Keratinocyte (primary cell): ENCODE data around the gene TBC1D12. TPM values are rescaled to one million over a fixed set of nuclear protein-coding genes. Genes with fewer than 3 reads are reported as not detected.

Source experiments
- DNase-seq: peaks from one replicate; pipeline ENCODE4 v3.0.0-alpha.2; 2011; ENCODE audit warnings: low read depth, missing footprints, low spot score
- FAIRE-seq: peaks from 2 replicates; lab custom pipeline; 2011; peaks lifted over from hg19 to GRCh38; lab: Jason Lieb, UNC
- H2AFZ ChIP-seq: 2 replicates; pipeline ENCODE4 v1.6.0; 2012; ENCODE audit warnings: low read length, control low read depth, inconsistent platforms; ENCODE audit not compliant: control insufficient read depth
- H3K27ac ChIP-seq: 2 replicates; pipeline ENCODE4 v1.5.1; 2011; ENCODE audit warnings: low read length; ENCODE audit not compliant: control insufficient read depth, insufficient read depth
- H3K27me3 ChIP-seq: 3 replicates; pipeline ENCODE4 v1.6.0; 2011; ENCODE audit warnings: low read length; ENCODE audit not compliant: control insufficient read depth, insufficient read depth; ENCODE audit errors: extremely low read depth
- H3K36me3 ChIP-seq, 2 experiments: 2 replicates in 1 of 2; 3 replicates in 1 of 2; pipeline ENCODE4 v1.5.1; 2011; ENCODE audit warnings: low read length in 2 of 2, mild to moderate bottlenecking in 1 of 2; ENCODE audit not compliant: control insufficient read depth in 2 of 2, insufficient read depth in 2 of 2; ENCODE audit errors: extremely low read depth in 1 of 2
- H3K4me1 ChIP-seq: 3 replicates; pipeline ENCODE4 v1.5.1; 2011; ENCODE audit warnings: low read length; ENCODE audit not compliant: control insufficient read depth, insufficient read depth; ENCODE audit errors: extremely low read depth
- H3K4me2 ChIP-seq: 3 replicates; pipeline ENCODE4 v1.6.0; 2011; ENCODE audit warnings: low read depth, low read length; ENCODE audit not compliant: control insufficient read depth, insufficient read depth; ENCODE audit errors: extremely low read depth
- H3K4me3 ChIP-seq, 3 experiments: fragments of 200-600 bp in 1 of 3; sonication (generic) in 1 of 3; 2 replicates in 2 of 3; 3 replicates in 1 of 3; pipeline ENCODE4 v1.5.1; 2011 to 2016; ENCODE audit warnings: low read length in 3 of 3, mild to moderate bottlenecking in 3 of 3, control low read depth in 2 of 3, inconsistent platforms in 1 of 3, low read depth in 1 of 3, mixed read lengths in 1 of 3, mixed run types in 1 of 3, moderate library complexity in 1 of 3; ENCODE audit not compliant: control insufficient read depth in 2 of 3, insufficient read depth in 2 of 3; ENCODE audit errors: extremely low read depth in 1 of 3
- H3K79me2 ChIP-seq: 2 replicates; pipeline ENCODE4 v1.6.0; 2012; ENCODE audit warnings: low read length; ENCODE audit not compliant: control insufficient read depth, insufficient read depth
- H3K9ac ChIP-seq: 3 replicates; pipeline ENCODE4 v1.6.0; 2011; ENCODE audit warnings: low read length; ENCODE audit not compliant: control insufficient read depth, insufficient read depth; ENCODE audit errors: extremely low read depth
- H3K9me1 ChIP-seq: 3 replicates; pipeline ENCODE4 v1.6.0; 2011; ENCODE audit warnings: low read length; ENCODE audit not compliant: control insufficient read depth, insufficient read depth; ENCODE audit errors: extremely low read depth
- H3K9me3 ChIP-seq: 2 replicates; pipeline ENCODE4 v1.5.1; 2012; ENCODE audit warnings: low read depth, low read length; ENCODE audit not compliant: control insufficient read depth
- H4K20me1 ChIP-seq: 3 replicates; pipeline ENCODE4 v1.6.0; 2011; ENCODE audit warnings: low read length; ENCODE audit not compliant: control insufficient read depth, insufficient read depth; ENCODE audit errors: extremely low read depth
- EZH2 ChIP-seq: IDR thresholded peaks from one replicate; pipeline ENCODE4 v1.6.1; 2012; ENCODE audit warnings: inconsistent platforms, mild to moderate bottlenecking, low read length, moderate library complexity
- dilution Hi-C: fragments of 300-500 bp; cut with MboI; formaldehyde crosslinking; loops from one replicate; pipeline ENCODE4 v1.7.0; 2020; ENCODE audit warnings: low sequenced_read_pairs; ENCODE audit not compliant: extremely low pct_ligation_motif_present
- polyA plus RNA-seq, 5 experiments: library from polyadenylated mRNA; depleted of rRNA in 3 of 5; stranded (reverse) in 3 of 5; stranded (forward) in 1 of 5; unstranded in 1 of 5; fragments of >200 nt; gene quantifications; 1 replicate in 1 of 5; 2 replicates in 3 of 5; 3 replicates in 1 of 5; pipeline versions ENCODE4 v1.2.1 to v1.2.3, GENCODE V29; 2011 to 2012; ENCODE audit warnings: missing spikeins in 2 of 5, low read depth in 1 of 5, low replicate concordance in 1 of 5
- TF ChIP-seq, protein P1 (sequence below), 3 experiments: IDR thresholded peaks in 1 of 3; conservative IDR thresholded peaks in 1 of 3; optimal IDR thresholded peaks in 1 of 3; 2 replicates in 2 of 3; 3 replicates in 1 of 3; pipeline versions ENCODE3 to v1.5.1; 2011; ENCODE audit warnings: low read length in 3 of 3, mild to moderate bottlenecking in 3 of 3, moderate library complexity in 2 of 3, control low read depth in 1 of 3, inconsistent platforms in 1 of 3; ENCODE audit not compliant: insufficient read depth in 2 of 3; ENCODE audit errors: extremely low read depth in 1 of 3

Gene TBC1D12
- polyA plus RNA-seq, 1 donor (not counting 4 experiments of a cell fraction or from before 2014, with no cell fraction given): 7.0 TPM

DNA sequence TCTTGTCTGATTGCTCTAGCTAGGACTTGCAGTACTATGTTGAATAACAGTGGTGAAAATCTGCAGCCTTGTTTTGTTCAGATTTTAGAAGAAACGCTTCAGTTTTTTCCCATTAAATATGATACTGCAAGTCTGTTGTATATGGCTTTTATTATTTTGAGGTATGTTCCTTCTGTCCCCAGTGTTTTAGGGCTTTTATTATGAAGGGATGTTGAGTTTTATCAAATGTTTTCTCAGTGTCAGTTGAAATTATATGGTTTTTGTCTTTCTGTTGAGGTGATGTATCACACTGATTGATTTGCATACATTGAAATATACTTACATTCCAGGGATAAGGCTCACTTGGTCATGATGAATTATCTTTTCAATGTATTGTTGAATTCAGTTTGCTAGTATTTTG lies 82.8 kb downstream of the TBC1D12 start:
- Histone ChIP-seq H3K27ac (no peak overlapping the region), H3K9me1 (no peaks in the 10 kb centered on the region), H3K36me3 (peaks cover 0 to 1% of the 10 kb centered on the region in 2 experiments), H3K9ac (no peak overlapping the region), H2AFZ (no peak overlapping the region), H3K4me2 (no peak overlapping the region), H3K79me2 (no peaks in the 10 kb centered on the region), H3K27me3 (no peaks in the 10 kb centered on the region), H3K9me3 (no peaks in the 10 kb centered on the region), H3K4me1 (no peaks in the 10 kb centered on the region), H4K20me1 (no peaks in the 10 kb centered on the region), H3K4me3 (no peak overlapping the region)
- TF ChIP-seq, protein P1, sequence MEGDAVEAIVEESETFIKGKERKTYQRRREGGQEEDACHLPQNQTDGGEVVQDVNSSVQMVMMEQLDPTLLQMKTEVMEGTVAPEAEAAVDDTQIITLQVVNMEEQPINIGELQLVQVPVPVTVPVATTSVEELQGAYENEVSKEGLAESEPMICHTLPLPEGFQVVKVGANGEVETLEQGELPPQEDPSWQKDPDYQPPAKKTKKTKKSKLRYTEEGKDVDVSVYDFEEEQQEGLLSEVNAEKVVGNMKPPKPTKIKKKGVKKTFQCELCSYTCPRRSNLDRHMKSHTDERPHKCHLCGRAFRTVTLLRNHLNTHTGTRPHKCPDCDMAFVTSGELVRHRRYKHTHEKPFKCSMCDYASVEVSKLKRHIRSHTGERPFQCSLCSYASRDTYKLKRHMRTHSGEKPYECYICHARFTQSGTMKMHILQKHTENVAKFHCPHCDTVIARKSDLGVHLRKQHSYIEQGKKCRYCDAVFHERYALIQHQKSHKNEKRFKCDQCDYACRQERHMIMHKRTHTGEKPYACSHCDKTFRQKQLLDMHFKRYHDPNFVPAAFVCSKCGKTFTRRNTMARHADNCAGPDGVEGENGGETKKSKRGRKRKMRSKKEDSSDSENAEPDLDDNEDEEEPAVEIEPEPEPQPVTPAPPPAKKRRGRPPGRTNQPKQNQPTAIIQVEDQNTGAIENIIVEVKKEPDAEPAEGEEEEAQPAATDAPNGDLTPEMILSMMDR (optimal IDR thresholded peaks at IDR 0.05 in 1 of 3, IDR thresholded peaks at IDR 0.05 in 1 of 3, conservative IDR thresholded peaks at IDR 0.05 in 1 of 3; ENCODE audit: extremely low read depth in 1 of 3, insufficient read depth in 2 of 3, low read length in 3 of 3): no peak
- no peak for TF ChIP-seq EZH2
- dilution Hi-C loops: no loop called here
- DNase-seq (no peak), FAIRE-seq (no peak)

DNA sequence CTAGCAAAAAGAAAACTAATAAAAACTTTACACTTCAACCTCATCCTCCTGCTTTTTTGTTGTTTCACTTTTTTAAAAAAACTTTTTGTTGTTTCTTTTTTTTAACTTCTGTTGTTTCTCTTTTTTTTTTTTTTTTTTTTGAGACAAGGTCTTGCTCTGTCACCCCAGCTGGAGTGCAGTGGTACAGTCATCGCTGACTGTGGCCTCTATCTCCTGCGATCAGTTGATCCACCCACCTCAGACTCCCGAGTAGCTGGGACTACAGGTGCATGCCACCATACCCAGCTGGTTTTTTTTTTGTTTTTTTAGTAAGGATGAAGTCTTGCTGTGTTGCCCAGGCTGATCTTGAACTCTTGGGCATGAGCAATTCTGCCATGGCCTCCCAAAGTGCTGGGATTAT lies 85.2 kb downstream of the TBC1D12 start:
- H3K27me3 ChIP-seq: no peaks in the 10 kb centered on the region
- DNase-seq (no peak), FAIRE-seq (no peak)
- H3K9me1 ChIP-seq: no peaks in the 10 kb centered on the region
- H3K27ac ChIP-seq: no peak overlapping the region
- peaks cover 0 to 1% of the 10 kb centered on the region in 2 experiments for H3K36me3 ChIP-seq
- H2AFZ ChIP-seq: no peak overlapping the region
- H3K9me3 ChIP-seq: no peaks in the 10 kb centered on the region
- dilution Hi-C loops: no loop called here
- TF ChIP-seq, protein P1 (optimal IDR thresholded peaks at IDR 0.05 in 1 of 3, IDR thresholded peaks at IDR 0.05 in 1 of 3, conservative IDR thresholded peaks at IDR 0.05 in 1 of 3; ENCODE audit: extremely low read depth in 1 of 3, insufficient read depth in 2 of 3, low read length in 3 of 3): no peak
- no peak for TF ChIP-seq EZH2
- no peaks in the 10 kb centered on the region for H3K79me2 ChIP-seq
- no peaks in the 10 kb centered on the region for H4K20me1 ChIP-seq
- H3K4me2 ChIP-seq: no peak overlapping the region
- H3K4me1 ChIP-seq: no peaks in the 10 kb centered on the region
- no peak overlapping the region for H3K9ac ChIP-seq
- no peak overlapping the region for H3K4me3 ChIP-seq
